ENCODE results near the gene HEBP1. TPM values are rescaled to one million over a fixed set of nuclear protein-coding genes. Genes with fewer than 3 reads are reported as not detected.

The HEBP1 gene
- total RNA-seq, 1 experiment from 2014 or later: 22.2 TPM

DNA sequence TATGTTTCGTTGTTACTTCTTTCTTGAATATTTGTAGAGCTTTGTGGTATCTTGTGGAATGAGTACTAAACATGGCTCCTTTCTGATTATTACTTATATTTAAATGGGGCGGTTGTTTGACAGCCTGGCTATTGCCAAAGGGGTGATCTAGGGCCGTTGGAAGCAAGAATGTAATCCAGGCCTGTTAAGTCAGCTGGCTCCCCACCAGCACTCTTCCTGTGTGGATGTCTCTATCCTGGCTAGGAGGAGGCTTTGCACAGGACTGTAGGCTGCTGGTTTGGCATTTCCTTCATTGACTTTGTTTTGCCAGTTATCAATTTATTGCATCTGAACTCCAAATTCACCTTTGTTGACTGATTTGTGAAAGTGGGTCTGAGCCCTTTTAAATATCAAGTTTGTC, 49.8 kb upstream of the HEBP1 start:
- peaks cover 22 to 23% of the 10 kb centered on the region in 2 experiments for H3K9me3 Mint-ChIP-seq
- WGBS (ENCODE audit: extremely low coverage, insufficient read length, low lambda C conversion rate): no CpG with 5 or more reads among the region's 3 CpGs
- H3K9me3 ChIP-seq (ENCODE audit: control insufficient read depth, low read depth, low read length): peaks cover 4% of the 10 kb centered on the region

More for the DNA sequence above, 49.8 kb upstream of the HEBP1 start:
- H3K56ac ChIP-seq (ENCODE audit: insufficient read length, low read depth, low read length): no peak overlapping the region
- no peak for DNase-seq
- Mint-ChIP-seq H3K27me3 (ENCODE audit: low read depth) (no peaks in the 10 kb centered on the region), H3K4me3 (no peak overlapping the region), H3K27ac (no peak overlapping the region), H3K36me3 (ENCODE audit: insufficient read depth in 1 of 3, low read depth in 3 of 3) (peaks cover 20 to 30% (median 21%) of the 10 kb centered on the region in 3 experiments), H3K4me1 (peaks cover 33 to 35% of the 10 kb centered on the region in 2 experiments)
- H2BK120ac ChIP-seq (ENCODE audit: low read depth, low read length, poor library complexity, severe bottlenecking): no peak overlapping the region
- no peak overlapping the region for H3K4me2 ChIP-seq (ENCODE audit: insufficient read depth, insufficient read length, low read length)
- no peak overlapping the region for H3T11ph ChIP-seq (ENCODE audit: low read length)
- no peaks in the 10 kb centered on the region; the same call in 1 of the 2 replicates for H3K4me1 ChIP-seq (ENCODE audit: insufficient read depth, low read length)
- H4K8ac ChIP-seq (replicated peaks; ENCODE audit: insufficient read length, low read depth, low read length): no peak overlapping the region
- H4K91ac ChIP-seq (ENCODE audit: insufficient read length, low read depth, low read length): no peak overlapping the region
- H2BK15ac ChIP-seq (ENCODE audit: low read depth, low read length): no peak overlapping the region
- H3K27me3 ChIP-seq (ENCODE audit: insufficient read depth, low read length): no peaks in the 10 kb centered on the region
- H2AK5ac ChIP-seq (ENCODE audit: insufficient read length, low read length): no peak overlapping the region
- H2AFZ ChIP-seq (ENCODE audit: low read length): no peak overlapping the region
- H3K23me2 ChIP-seq (ENCODE audit: insufficient read length, low read depth, low read length, poor library complexity, severe bottlenecking): no peaks in the 10 kb centered on the region
- no peak overlapping the region for H2BK5ac ChIP-seq (ENCODE audit: insufficient read length, low read length)
- no peaks in the 10 kb centered on the region; the same call in 1 of the 2 replicates for H3K79me2 ChIP-seq (ENCODE audit: insufficient read depth, low read length)
- TF ChIP-seq, protein P1, sequence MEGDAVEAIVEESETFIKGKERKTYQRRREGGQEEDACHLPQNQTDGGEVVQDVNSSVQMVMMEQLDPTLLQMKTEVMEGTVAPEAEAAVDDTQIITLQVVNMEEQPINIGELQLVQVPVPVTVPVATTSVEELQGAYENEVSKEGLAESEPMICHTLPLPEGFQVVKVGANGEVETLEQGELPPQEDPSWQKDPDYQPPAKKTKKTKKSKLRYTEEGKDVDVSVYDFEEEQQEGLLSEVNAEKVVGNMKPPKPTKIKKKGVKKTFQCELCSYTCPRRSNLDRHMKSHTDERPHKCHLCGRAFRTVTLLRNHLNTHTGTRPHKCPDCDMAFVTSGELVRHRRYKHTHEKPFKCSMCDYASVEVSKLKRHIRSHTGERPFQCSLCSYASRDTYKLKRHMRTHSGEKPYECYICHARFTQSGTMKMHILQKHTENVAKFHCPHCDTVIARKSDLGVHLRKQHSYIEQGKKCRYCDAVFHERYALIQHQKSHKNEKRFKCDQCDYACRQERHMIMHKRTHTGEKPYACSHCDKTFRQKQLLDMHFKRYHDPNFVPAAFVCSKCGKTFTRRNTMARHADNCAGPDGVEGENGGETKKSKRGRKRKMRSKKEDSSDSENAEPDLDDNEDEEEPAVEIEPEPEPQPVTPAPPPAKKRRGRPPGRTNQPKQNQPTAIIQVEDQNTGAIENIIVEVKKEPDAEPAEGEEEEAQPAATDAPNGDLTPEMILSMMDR (conservative IDR thresholded peaks at IDR 0.05): no peak
- no peak overlapping the region for H3K18ac ChIP-seq (ENCODE audit: insufficient read length, low read depth, low read length)
- H3K27ac ChIP-seq (ENCODE audit: insufficient read length, low read depth, low read length): no peak overlapping the region
- no peaks in the 10 kb centered on the region for H4K20me1 ChIP-seq (ENCODE audit: control insufficient read depth, insufficient read depth, insufficient read length)
- no peak overlapping the region for H3K23ac ChIP-seq (ENCODE audit: insufficient read length, low read depth, low read length)
- no peak overlapping the region for H2BK12ac ChIP-seq (ENCODE audit: insufficient read length, low read depth, low read length)
- H3K79me1 ChIP-seq (ENCODE audit: insufficient read depth, low read depth, low read length, poor library complexity, severe bottlenecking): peaks cover 2% of the 10 kb centered on the region
- no peak overlapping the region for H4K5ac ChIP-seq (ENCODE audit: insufficient read length, low read depth, low read length)
- H3K14ac ChIP-seq (ENCODE audit: insufficient read depth, low read length): no peak overlapping the region
- no peak overlapping the region for H3K9ac ChIP-seq (ENCODE audit: extremely low read depth, insufficient read length, low read length)
- no peak overlapping the region for H2BK20ac ChIP-seq (ENCODE audit: low read depth, low read length, poor library complexity, severe bottlenecking)
- no peak overlapping the region for H3K4ac ChIP-seq (ENCODE audit: low read depth, low read length)

All from H9 (cell line).